ENCODE data around the gene RAB26. TPM values are rescaled to one million over a fixed set of nuclear protein-coding genes. Genes with fewer than 3 reads are reported as not detected.
"Not testable (repeated sequence)": the region's sequence is repeated elsewhere in the genome, so short reads cannot be mapped to it uniquely, and the experiment has no call there.

RAB26 gene
- total RNA-seq, 1 experiment from 2014 or later = 1.0 TPM

DNA sequence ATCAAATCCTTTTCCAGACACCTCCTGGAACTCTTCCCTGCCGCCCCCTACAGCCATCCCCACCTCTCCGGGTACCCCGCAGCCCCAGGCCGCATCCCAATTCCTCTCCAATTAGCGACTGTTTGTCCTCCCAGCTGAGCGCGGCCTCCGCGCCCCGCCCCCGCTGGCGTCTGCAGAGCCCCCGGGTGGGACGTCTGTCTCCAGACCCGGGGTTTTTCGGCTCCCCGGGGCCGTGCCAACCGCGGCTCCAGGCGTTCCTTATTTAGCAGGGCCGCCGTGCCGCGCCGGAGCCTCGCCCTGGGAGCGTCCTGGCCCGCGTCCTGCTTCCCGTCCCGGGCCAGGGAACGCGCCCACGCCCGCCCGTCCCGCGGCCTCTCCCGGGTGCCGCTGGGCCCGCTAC lies 13.4 kb upstream of the RAB26 start:
- H3K36me3 Mint-ChIP-seq (ENCODE audit: insufficient read depth, unreplicated experiment); H3K9me3 Mint-ChIP-seq (ENCODE audit: unreplicated experiment); H3K4me1 Mint-ChIP-seq (ENCODE audit: insufficient read depth, unreplicated experiment); BruUV-seq (replicated peaks); intact Hi-C loops (cut with micrococcal nuclease); CTCF ChIA-PET; POLR2A ChIA-PET; DNase-seq (ENCODE audit: unreplicated experiment); H3K27me3 Mint-ChIP-seq (ENCODE audit: insufficient read depth, unreplicated experiment): not testable (repeated sequence)
- H3K27ac Mint-ChIP-seq (ENCODE audit: low read depth, unreplicated experiment) = peak overlapping the region; percentile 87
- H3K4me3 Mint-ChIP-seq (ENCODE audit: unreplicated experiment) = peak overlapping the region; percentile 77

DNA sequence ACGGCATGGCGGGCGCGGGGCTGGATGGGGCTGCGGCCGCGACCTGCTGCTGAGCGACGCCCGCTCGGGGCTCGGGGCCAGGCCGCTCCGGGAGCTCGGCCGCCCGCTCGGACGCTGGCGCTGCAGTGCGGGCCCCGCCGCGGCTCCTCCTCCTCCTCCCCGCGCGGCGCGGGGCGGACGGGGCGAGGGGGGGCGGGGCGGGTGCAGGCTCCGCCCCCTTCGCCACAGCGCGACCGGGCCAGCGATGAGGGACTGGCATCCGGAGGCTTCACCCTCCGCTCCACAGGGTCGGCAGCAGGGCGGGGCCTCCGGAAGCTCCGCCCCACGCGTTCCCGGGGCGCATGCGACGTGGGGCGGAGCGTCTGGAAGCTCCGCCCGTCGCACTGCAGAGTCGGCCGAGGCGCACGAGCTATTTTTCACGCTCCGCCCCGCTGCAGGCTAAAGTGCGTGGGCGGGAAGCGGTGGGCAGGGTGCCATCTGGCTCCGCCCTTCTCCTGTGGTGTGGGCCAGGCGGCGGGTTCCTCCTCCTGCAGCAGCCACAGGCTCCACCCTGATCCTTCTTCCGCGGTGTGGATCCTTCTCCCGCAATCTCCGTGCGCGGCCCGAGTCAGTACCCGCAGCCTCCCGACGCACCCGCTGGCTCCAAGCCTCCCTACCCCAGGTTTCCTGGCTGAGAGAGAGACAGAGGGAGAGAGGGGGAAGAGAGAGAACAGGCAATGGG lies 12.5 kb upstream of the RAB26 start, which contains the start of gene PKD1:
TSS of gene PKD1 (minus strand) at position 129 of the 721 bp plus-strand sequence. CDS start 209 bp downstream, outside the sequence.
- peak; percentile 82 for DNase-seq (ENCODE audit: unreplicated experiment)
- intact Hi-C loops (cut with micrococcal nuclease); H3K4me1 Mint-ChIP-seq (ENCODE audit: insufficient read depth, unreplicated experiment); H3K36me3 Mint-ChIP-seq (ENCODE audit: insufficient read depth, unreplicated experiment); H3K27me3 Mint-ChIP-seq (ENCODE audit: insufficient read depth, unreplicated experiment); BruUV-seq (replicated peaks); H3K9me3 Mint-ChIP-seq (ENCODE audit: unreplicated experiment): not testable (repeated sequence)
- H3K4me3 Mint-ChIP-seq (ENCODE audit: unreplicated experiment) = peak within 1 kb of the TSS; percentile 87
- POLR2A ChIA-PET = interaction anchor here (0.7 to 1.9 kb wide), 10 partner anchors 12 to 171 kb away, joined by 3 to 14 read pairs (median 4); partner anchors contain the start of genes RAB26, RPS2, TBL3 and TRAF7
- H3K27ac Mint-ChIP-seq (ENCODE audit: low read depth, unreplicated experiment) = peak within 1 kb of the TSS; percentile 87
- CTCF ChIA-PET = interaction anchor here (0.6 to 1.3 kb wide), 4 partner anchors 9 to 17 kb away, joined by 3 to 6 read pairs (median 4); no protein-coding TSS in a partner anchor

DNA sequence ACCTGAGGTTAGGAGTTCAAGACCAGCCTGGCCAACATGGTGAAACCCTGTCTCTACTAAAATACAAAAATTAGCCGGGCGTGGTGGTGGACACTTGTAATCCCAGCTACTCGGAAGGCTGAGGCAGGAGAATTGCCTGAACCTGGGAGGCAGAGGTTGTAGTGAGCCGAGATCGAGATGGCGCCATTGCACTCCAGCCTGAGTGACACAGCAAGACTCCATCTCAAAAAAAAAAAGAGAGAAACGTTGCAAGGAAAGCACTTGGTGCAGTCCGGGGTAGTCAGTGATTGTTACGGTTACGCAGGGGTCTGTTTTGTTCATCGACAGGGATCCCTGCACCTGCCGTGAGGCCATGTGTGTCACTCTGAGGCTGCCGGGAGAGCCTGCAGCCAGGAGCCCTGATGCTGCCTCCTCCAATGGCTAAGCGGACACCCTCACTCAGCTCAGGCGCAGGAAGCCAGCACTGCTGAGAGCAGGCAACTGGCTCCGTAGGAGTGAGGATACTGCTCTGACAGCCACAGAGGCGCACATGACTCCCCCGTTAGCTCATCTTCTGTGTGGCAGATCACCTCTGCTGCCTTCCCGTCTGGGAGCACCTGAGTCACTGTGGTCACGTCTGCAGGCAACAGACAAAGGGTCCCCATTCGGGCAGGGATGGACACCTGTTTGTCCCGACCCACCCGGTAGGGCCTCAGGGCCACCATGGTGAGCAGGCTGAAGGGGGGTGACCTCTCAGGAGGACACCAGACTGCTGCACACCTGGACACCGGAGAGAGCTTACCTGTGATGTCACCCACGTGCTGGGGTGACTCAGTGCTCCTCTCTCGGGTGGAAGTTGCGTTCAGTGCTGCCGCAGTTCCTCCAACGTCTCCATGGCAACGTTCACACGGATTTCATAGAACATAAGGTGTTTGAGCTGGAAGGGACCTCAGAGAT lies 5.2 kb upstream of the RAB26 start:
- CTCF ChIA-PET = interaction anchor here (0.6 to 2.6 kb wide), 4 partner anchors 9 to 166 kb away, joined by 3 to 13 read pairs (median 6); no protein-coding TSS in a partner anchor
- Mint-ChIP-seq H3K27ac (ENCODE audit: low read depth, unreplicated experiment) (no peak overlapping the region), H3K36me3 (ENCODE audit: insufficient read depth, unreplicated experiment) (peaks cover 9% of the 10 kb centered on the region), H3K27me3 (ENCODE audit: insufficient read depth, unreplicated experiment) (no peaks in the 10 kb centered on the region), H3K4me3 (ENCODE audit: unreplicated experiment) (no peak overlapping the region), H3K9me3 (ENCODE audit: unreplicated experiment) (no peaks in the 10 kb centered on the region), H3K4me1 (ENCODE audit: insufficient read depth, unreplicated experiment) (no peaks in the 10 kb centered on the region)
- intact Hi-C loops (cut with micrococcal nuclease) = loop anchor here (5.0 kb wide), 1 partner anchor 281 kb away; no protein-coding TSS in a partner anchor
- no TSS peak for BruUV-seq (replicated peaks)
- POLR2A ChIA-PET = interaction anchor here (0.8 to 1.3 kb wide), 3 partner anchors 10 to 134 kb away, joined by 3 to 7 read pairs (median 6); partner anchors contain the start of gene TRAF7
- TF ChIP-seq, protein P1, sequence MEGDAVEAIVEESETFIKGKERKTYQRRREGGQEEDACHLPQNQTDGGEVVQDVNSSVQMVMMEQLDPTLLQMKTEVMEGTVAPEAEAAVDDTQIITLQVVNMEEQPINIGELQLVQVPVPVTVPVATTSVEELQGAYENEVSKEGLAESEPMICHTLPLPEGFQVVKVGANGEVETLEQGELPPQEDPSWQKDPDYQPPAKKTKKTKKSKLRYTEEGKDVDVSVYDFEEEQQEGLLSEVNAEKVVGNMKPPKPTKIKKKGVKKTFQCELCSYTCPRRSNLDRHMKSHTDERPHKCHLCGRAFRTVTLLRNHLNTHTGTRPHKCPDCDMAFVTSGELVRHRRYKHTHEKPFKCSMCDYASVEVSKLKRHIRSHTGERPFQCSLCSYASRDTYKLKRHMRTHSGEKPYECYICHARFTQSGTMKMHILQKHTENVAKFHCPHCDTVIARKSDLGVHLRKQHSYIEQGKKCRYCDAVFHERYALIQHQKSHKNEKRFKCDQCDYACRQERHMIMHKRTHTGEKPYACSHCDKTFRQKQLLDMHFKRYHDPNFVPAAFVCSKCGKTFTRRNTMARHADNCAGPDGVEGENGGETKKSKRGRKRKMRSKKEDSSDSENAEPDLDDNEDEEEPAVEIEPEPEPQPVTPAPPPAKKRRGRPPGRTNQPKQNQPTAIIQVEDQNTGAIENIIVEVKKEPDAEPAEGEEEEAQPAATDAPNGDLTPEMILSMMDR (IDR thresholded peaks at IDR 0.05; ENCODE audit: unreplicated experiment) = no peak
- peak; percentile 34 for DNase-seq (ENCODE audit: unreplicated experiment)

DNA sequence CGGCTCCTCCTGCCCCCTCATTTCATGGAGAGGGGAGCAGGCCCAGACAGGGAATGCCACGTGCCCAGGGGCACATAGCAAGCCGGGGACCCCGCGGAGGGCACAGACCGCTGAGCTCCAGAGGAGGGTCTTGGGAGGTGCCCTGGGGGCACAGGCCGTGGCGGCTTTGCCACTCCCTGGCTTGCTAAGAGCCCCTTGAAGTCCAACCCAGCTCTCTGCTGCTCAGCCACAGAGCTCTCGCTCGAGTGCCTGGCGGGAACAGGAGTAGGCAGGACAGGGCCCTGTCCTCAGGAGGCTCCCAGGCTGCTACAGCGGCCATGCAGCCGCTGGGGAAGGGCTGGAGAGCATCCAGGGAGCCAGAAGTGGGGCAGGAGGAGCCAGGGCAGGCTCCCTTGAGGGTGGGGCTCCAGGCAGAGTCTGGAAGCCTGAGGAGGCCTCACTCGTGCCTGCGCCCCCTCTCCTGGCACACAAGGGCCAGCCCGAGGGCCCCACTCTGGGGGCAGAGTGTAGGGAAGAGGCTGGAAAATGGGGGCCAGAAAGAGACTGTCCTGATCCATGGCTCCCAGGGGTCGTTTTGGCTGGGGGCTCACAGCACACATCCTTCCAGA lies 4.4 kb upstream of the RAB26 start:
- CTCF ChIA-PET = interaction anchor here (1.1 to 2.6 kb wide), 3 partner anchors 9 to 23 kb away, joined by 6 to 13 read pairs (median 6); no protein-coding TSS in a partner anchor
- BruUV-seq (replicated peaks) = no TSS peak
- H3K9me3 Mint-ChIP-seq (ENCODE audit: unreplicated experiment) = no peaks in the 10 kb centered on the region

More for the DNA sequence above, 4.4 kb upstream of the RAB26 start:
- DNase-seq (ENCODE audit: unreplicated experiment) = no peak
- intact Hi-C loops (cut with micrococcal nuclease) = loop anchor here (5.0 kb wide), 1 partner anchor 282 kb away; no protein-coding TSS in a partner anchor
- Mint-ChIP-seq H3K4me3 (ENCODE audit: unreplicated experiment) (no peak overlapping the region), H3K27ac (ENCODE audit: low read depth, unreplicated experiment) (no peak overlapping the region), H3K36me3 (ENCODE audit: insufficient read depth, unreplicated experiment) (peaks cover 9% of the 10 kb centered on the region), H3K4me1 (ENCODE audit: insufficient read depth, unreplicated experiment) (no peaks in the 10 kb centered on the region), H3K27me3 (ENCODE audit: insufficient read depth, unreplicated experiment) (no peaks in the 10 kb centered on the region)
- POLR2A ChIA-PET = interaction anchor here (1.1 to 1.3 kb wide), 2 partner anchors 11 to 135 kb away, joined by 6 to 7 read pairs; partner anchors contain the start of gene TRAF7
- TF ChIP-seq, protein P1 (IDR thresholded peaks at IDR 0.05; ENCODE audit: unreplicated experiment) = no peak

Measured in MCF 10A (cell line).